Stimulated activated memory B cell treated with anti-CD40 and anti-IgM and Interleukin-4, amounts not matched to agents 10 μg/mL and 1 μg/mL and 100 μg/mL, for 72 hours (primary cell): Measurements from ENCODE around the gene MLLT3.
A peak's percentile ranks its signal among the peaks of the same experiment; 100 is the strongest.

Source experiments
- ATAC-seq: fragments of 150-1000 bp; cut with Tn5 transposase; 2 replicates; pipeline ENCODE4 v1.10.0; 2021
- H3K27ac Mint-ChIP-seq: one replicate; pipeline ENCODE4 v1.8.0; 2022; ENCODE audit warnings: mild to moderate bottlenecking, mixed read lengths
- H3K27me3 Mint-ChIP-seq: one replicate; pipeline ENCODE4 v1.8.0; 2022; ENCODE audit warnings: mixed read lengths
- H3K36me3 Mint-ChIP-seq: one replicate; pipeline ENCODE4 v1.8.0; 2022; ENCODE audit warnings: mixed read lengths
- H3K4me1 Mint-ChIP-seq: one replicate; pipeline ENCODE4 v1.8.0; 2022; ENCODE audit warnings: mixed read lengths
- H3K4me3 Mint-ChIP-seq: one replicate; pipeline ENCODE4 v1.8.0; 2022; ENCODE audit warnings: mild to moderate bottlenecking, moderate library complexity, mixed read lengths
- H3K9me3 Mint-ChIP-seq: one replicate; pipeline ENCODE4 v1.8.0; 2022; ENCODE audit warnings: mixed read lengths

MLLT3 gene

DNA sequence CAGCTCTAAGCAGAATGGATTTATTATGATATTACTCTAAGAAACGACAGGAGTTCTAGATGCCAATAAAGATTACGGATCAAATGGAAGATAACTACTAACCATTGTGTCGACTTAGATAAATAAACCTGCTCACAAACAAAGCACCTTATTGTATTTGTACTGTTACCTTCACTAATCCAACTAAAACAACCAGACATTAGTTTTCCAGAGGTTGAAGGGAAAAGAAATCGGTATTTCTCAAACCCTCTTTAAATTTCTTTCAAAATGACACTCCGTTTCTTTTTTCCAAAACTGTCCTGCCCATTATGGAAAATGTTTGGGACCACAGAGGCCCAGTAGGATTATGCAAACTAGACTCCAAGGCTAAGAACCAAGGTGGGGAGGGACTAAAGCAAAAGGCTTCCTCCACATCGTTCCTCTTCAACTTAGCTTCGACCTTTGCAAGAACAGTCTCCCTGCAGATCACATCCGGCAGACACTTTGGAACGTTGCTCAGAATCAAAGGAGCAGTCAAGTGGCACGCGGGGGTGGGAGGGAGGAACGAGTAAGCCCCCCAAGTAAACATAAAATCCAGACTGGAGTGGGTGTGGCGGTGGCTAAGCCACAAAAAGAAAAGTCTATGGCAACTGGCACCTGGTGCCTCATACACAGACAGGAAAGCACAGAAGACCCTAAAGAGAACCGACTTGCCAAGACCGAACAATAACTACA is 2.7 kb downstream of the MLLT3 start:
- no peak for ATAC-seq
- no peaks in the 10 kb centered on the region for H3K9me3 Mint-ChIP-seq

DNA sequence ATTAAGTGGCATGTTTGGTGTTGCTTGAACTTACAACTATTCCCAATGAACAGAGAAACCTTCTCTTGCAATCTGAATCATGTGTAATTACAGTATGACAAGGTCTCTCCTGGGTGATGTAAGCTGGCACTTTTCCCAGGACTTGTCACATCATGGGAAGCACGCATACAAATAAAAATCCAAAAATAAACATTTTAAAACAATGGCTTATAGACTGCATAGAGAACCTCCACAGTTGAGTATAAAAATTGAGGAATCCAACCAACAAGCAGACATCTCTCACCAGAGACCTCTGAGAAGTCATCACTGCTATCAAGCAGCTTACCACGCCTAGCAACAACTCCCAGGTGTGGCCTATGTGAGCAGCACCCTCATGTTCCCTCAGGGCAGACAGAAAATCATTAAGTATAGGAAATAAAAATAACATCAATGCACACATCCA is 3.9 kb downstream of the MLLT3 start:
- H3K9me3 Mint-ChIP-seq: no peaks in the 10 kb centered on the region
- H3K4me3 Mint-ChIP-seq: no peak overlapping the region
- H3K27ac Mint-ChIP-seq: no peak overlapping the region
- peaks cover 30% of the 10 kb centered on the region for H3K4me1 Mint-ChIP-seq
- no peak for ATAC-seq
- peaks cover 4% of the 10 kb centered on the region for H3K27me3 Mint-ChIP-seq
- H3K36me3 Mint-ChIP-seq: no peaks in the 10 kb centered on the region

More for the DNA sequence above, 2.7 kb downstream of the MLLT3 start:
- Mint-ChIP-seq H3K36me3 (no peaks in the 10 kb centered on the region), H3K4me3 (peak overlapping the region; percentile 39), H3K27me3 (peaks cover 17% of the 10 kb centered on the region), H3K4me1 (peaks cover 43% of the 10 kb centered on the region), H3K27ac (no peak overlapping the region)

DNA sequence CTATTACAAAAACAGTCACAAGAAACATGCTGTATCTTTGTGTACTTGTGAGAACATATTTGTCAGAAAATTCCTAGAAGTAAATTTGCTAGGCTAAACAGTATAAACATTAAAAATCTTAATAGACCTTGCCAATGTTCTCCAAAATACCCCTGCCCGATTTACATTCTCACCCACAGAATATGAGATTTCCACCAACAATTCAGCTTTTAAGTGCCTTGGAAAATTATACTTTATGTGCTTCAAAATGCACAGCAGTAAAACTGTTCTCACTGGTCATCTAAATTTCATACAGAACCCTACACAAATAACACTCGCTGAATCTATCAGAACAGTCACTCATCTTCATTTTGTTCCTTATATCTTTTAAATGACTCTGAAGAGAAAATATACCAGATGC is 5.5 kb downstream of the MLLT3 start:
- no peaks in the 10 kb centered on the region for H3K36me3 Mint-ChIP-seq
- no peak overlapping the region for H3K27ac Mint-ChIP-seq
- H3K4me1 Mint-ChIP-seq: peaks cover 23% of the 10 kb centered on the region
- no peak for ATAC-seq
- no peaks in the 10 kb centered on the region for H3K9me3 Mint-ChIP-seq
- H3K4me3 Mint-ChIP-seq: no peak overlapping the region
- H3K27me3 Mint-ChIP-seq: no peaks in the 10 kb centered on the region

GRCh38 chr9:20614602-20615216 is 7.6 kb downstream of the MLLT3 start:
- H3K36me3 Mint-ChIP-seq: no peaks in the 10 kb centered on the region
- H3K4me1 Mint-ChIP-seq: peaks cover 2% of the 10 kb centered on the region
- no peak overlapping the region for H3K4me3 Mint-ChIP-seq
- peaks cover 4% of the 10 kb centered on the region for H3K27me3 Mint-ChIP-seq
- no peak overlapping the region for H3K27ac Mint-ChIP-seq
- ATAC-seq: no peak
- H3K9me3 Mint-ChIP-seq: no peaks in the 10 kb centered on the region

DNA sequence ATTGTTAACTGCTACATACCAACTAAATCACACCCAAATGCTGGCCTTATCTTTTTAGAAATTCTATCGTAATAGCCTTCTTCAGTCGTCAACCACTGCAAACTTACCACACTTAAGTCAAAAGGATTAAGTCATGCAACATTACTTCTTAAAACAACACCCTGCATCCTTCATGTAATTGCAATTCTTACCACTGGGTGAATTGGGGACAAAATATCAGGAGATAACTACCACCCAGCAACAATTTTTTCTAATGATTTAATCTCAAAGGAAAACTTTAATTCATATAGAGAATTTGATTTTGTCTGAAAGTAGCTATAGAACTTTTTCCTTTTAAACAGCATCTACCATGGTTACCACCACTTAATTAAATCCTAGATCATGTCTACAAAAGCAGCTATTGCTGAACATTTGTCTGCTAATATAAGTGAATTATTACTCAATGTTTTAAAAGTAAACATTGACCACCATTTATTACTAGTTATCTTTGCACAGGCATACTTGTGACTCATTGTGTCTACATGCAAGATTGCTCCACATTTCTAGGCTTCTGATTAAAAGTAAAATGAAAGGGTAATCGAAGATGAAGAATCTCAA is 10.5 kb downstream of the MLLT3 start:
- no peaks in the 10 kb centered on the region for H3K4me1 Mint-ChIP-seq
- H3K9me3 Mint-ChIP-seq: no peaks in the 10 kb centered on the region
- no peak overlapping the region for H3K4me3 Mint-ChIP-seq
- H3K27ac Mint-ChIP-seq: no peak overlapping the region
- peaks cover 9% of the 10 kb centered on the region for H3K27me3 Mint-ChIP-seq
- ATAC-seq: no peak
- no peaks in the 10 kb centered on the region for H3K36me3 Mint-ChIP-seq

- H3K27ac Mint-ChIP-seq: no peak overlapping the region
- no peaks in the 10 kb centered on the region for H3K9me3 Mint-ChIP-seq
- no peak overlapping the region for H3K4me3 Mint-ChIP-seq
- H3K36me3 Mint-ChIP-seq: no peaks in the 10 kb centered on the region
- ATAC-seq: no peak
- peaks cover 9% of the 10 kb centered on the region for H3K27me3 Mint-ChIP-seq
- no peaks in the 10 kb centered on the region for H3K4me1 Mint-ChIP-seq
These were observed 11.7 kb downstream of the MLLT3 start for GRCh38 chr9:20610591-20610990.

GRCh38 chr9:20608582-20608981 is 13.7 kb downstream of the MLLT3 start:
- Mint-ChIP-seq H3K27me3 (peaks cover 9% of the 10 kb centered on the region), H3K4me3 (no peak overlapping the region), H3K27ac (no peak overlapping the region), H3K9me3 (no peaks in the 10 kb centered on the region), H3K36me3 (no peaks in the 10 kb centered on the region), H3K4me1 (no peaks in the 10 kb centered on the region)
- ATAC-seq: no peak

GRCh38 chr9:20606652-20607051 is 15.6 kb downstream of the MLLT3 start:
- ATAC-seq: no peak
- Mint-ChIP-seq H3K4me1 (peaks cover 2% of the 10 kb centered on the region), H3K27ac (no peak overlapping the region), H3K36me3 (no peaks in the 10 kb centered on the region), H3K9me3 (no peaks in the 10 kb centered on the region), H3K27me3 (peaks cover 9% of the 10 kb centered on the region), H3K4me3 (no peak overlapping the region)

DNA sequence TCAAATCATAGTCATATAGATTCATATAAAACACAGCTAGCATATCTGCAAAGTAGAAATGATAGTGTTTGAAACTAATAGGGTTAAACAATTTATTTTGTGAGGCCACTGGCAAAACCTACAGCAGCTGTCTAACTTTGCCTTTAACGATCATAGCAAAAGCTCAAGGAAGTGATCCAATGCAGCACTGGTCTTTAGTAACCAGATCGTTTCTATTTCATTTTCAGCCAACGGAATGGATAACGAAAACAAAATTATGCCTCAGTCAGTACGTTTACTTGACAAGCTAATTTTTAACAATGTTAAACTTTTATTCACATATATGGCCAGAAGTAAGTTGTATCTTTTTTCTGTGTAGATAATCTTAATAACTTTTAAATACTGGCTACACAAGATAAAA is 17.7 kb downstream of the MLLT3 start:
- no peak for ATAC-seq
- Mint-ChIP-seq H3K4me1 (peaks cover 6% of the 10 kb centered on the region), H3K36me3 (no peaks in the 10 kb centered on the region), H3K9me3 (no peaks in the 10 kb centered on the region), H3K27me3 (peaks cover 3% of the 10 kb centered on the region), H3K27ac (no peak overlapping the region), H3K4me3 (no peak overlapping the region)

DNA sequence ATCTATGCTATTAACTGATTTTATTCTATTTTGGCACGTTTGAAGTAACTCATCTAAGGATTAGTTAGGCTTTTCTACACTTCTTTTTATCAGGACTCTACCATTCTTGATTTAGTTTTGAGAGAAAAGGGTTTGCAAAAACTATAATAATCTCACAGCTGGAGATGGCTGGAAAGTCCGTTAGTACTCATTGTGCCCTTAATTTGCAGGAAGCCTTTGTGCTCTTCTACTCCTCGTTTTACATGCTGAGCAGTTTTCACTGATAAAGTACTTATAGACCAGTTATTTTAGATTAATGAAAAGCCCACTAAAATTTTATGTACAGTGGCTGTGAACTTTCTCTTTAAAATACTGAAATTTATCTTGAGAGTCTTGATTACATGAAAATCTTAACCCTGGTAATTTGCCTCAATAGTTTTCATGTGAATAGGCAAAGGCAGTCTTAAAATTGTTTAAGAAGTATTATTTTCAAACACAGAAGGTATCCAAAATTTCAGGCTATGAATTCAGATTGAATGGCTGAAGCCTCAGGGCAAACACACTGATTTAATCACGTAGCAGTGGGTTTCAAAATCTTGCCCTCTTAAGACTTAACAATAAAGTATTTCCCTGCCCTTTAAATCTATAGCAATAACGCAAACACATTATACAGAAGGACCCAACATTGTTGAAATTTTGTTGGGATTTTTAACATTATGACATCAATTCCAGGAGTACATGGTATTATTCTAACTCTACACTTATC is 18.6 kb downstream of the MLLT3 start:
- Mint-ChIP-seq H3K4me3 (no peak overlapping the region), H3K27ac (no peak overlapping the region), H3K36me3 (no peaks in the 10 kb centered on the region), H3K27me3 (no peaks in the 10 kb centered on the region), H3K4me1 (peaks cover 6% of the 10 kb centered on the region), H3K9me3 (no peaks in the 10 kb centered on the region)
- ATAC-seq: no peak

- Mint-ChIP-seq H3K4me3 (no peak overlapping the region), H3K9me3 (no peaks in the 10 kb centered on the region), H3K27me3 (no peaks in the 10 kb centered on the region), H3K27ac (no peak overlapping the region), H3K36me3 (no peaks in the 10 kb centered on the region), H3K4me1 (peaks cover 13% of the 10 kb centered on the region)
- no peak for ATAC-seq
These were observed 21.0 kb downstream of the MLLT3 start for GRCh38 chr9:20601292-20601691.

- H3K27me3 Mint-ChIP-seq: no peaks in the 10 kb centered on the region
- no peak for ATAC-seq
- no peak overlapping the region for H3K4me3 Mint-ChIP-seq
- peaks cover 13% of the 10 kb centered on the region for H3K4me1 Mint-ChIP-seq
- no peaks in the 10 kb centered on the region for H3K9me3 Mint-ChIP-seq
- no peak overlapping the region for H3K27ac Mint-ChIP-seq
- no peaks in the 10 kb centered on the region for H3K36me3 Mint-ChIP-seq
These were observed 23.1 kb downstream of the MLLT3 start for GRCh38 chr9:20599195-20599594.

DNA sequence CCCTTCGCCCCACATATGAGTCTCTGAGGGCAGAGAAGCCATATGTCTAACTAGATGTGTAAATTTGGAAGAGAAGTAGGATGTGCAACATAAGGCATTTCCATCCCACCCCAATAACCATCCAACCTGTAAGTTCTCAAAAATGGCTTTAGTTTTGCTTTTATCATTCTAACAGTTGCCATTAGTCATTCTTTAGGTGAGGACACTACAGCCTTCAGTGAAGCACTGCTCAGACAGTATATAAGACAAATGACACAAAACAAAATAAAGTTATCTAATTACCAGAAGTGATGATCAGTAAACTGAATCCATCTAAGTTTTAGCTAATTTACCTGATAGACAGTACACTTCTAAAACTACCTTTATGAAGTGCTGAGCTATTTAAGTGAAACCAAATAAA is 23.9 kb downstream of the MLLT3 start:
- H3K4me3 Mint-ChIP-seq: no peak overlapping the region
- H3K9me3 Mint-ChIP-seq: no peaks in the 10 kb centered on the region
- no peak overlapping the region for H3K27ac Mint-ChIP-seq
- no peaks in the 10 kb centered on the region for H3K27me3 Mint-ChIP-seq
- H3K36me3 Mint-ChIP-seq: no peaks in the 10 kb centered on the region
- no peak for ATAC-seq
- peaks cover 13% of the 10 kb centered on the region for H3K4me1 Mint-ChIP-seq

- Mint-ChIP-seq H3K36me3 (no peaks in the 10 kb centered on the region), H3K9me3 (no peaks in the 10 kb centered on the region), H3K27ac (no peak overlapping the region), H3K4me3 (no peak overlapping the region), H3K4me1 (peaks cover 13% of the 10 kb centered on the region), H3K27me3 (no peaks in the 10 kb centered on the region)
- ATAC-seq: no peak
These were observed 24.4 kb downstream of the MLLT3 start for GRCh38 chr9:20597862-20598261.

GRCh38 chr9:20594608-20595007 is 27.7 kb downstream of the MLLT3 start:
- Mint-ChIP-seq H3K27me3 (no peaks in the 10 kb centered on the region), H3K4me3 (no peak overlapping the region), H3K27ac (no peak overlapping the region), H3K9me3 (no peaks in the 10 kb centered on the region), H3K36me3 (no peaks in the 10 kb centered on the region), H3K4me1 (peaks cover 6% of the 10 kb centered on the region)
- no peak for ATAC-seq
